ENCODE data around the gene ASB10.

- TF ChIP-seq CTCF (conservative IDR thresholded peaks at IDR 0.05 in 1 of 2, IDR thresholded peaks at IDR 0.05 in 1 of 2; ENCODE audit: low read depth in 1 of 2, low read length in 2 of 2), result no peak
- TF ChIP-seq EZH2 (IDR thresholded peaks at IDR 0.05; ENCODE audit: low read length, missing control alignments), result no peak
These were observed 58.3 kb downstream of the ASB10 start for GRCh38 chr7:151128716-151129115.

Data from fibroblast of lung (primary cell).